Aorta (tissue), 5 donors: Measurements from ENCODE around the gene LRRC3B. TPM values are rescaled to one million over a fixed set of nuclear protein-coding genes. Genes with fewer than 3 reads are reported as not detected.
"Not testable (repeated sequence)": the region's sequence is repeated elsewhere in the genome, so short reads cannot be mapped to it uniquely, and the experiment has no call there.

Source experiments
- ATAC-seq: fragments of 200-7000 bp; cut with Tn5 transposase; one replicate; pipeline ENCODE4 v1.9.1; 2022; ENCODE audit warnings: moderate library complexity; ENCODE audit not compliant: low FRiP score
- DNase-seq, 2 donors: peaks; one replicate each; pipeline ENCODE4 v3.0.0-alpha.2; 2020
- H3K27ac ChIP-seq, 2 donors: one replicate each; pipeline ENCODE4 v1.5.1; 2013; ENCODE audit warnings: low read length in 2 of 2, mild to moderate bottlenecking in 2 of 2, moderate library complexity in 2 of 2, control low read depth in 1 of 2, inconsistent platforms in 1 of 2, low read depth in 1 of 2
- H3K27me3 ChIP-seq, 2 donors: one replicate each; pipeline ENCODE4 v1.6.1; 2013; ENCODE audit warnings: control low read depth in 1 of 2, low read length in 1 of 2, mild to moderate bottlenecking in 1 of 2, moderate library complexity in 1 of 2; ENCODE audit not compliant: insufficient read depth in 2 of 2, control insufficient read depth in 1 of 2
- H3K36me3 ChIP-seq, 2 donors: one replicate each; pipeline ENCODE4 v1.6.1; 2013; ENCODE audit warnings: control low read depth in 1 of 2, low read length in 1 of 2, mild to moderate bottlenecking in 1 of 2; ENCODE audit not compliant: insufficient read depth in 2 of 2, control insufficient read depth in 1 of 2
- H3K4me1 ChIP-seq, 2 donors: one replicate each; pipeline ENCODE4 v1.6.1; 2013; ENCODE audit warnings: low read length in 2 of 2, control low read depth in 1 of 2, mild to moderate bottlenecking in 1 of 2, moderate library complexity in 1 of 2; ENCODE audit not compliant: insufficient read depth in 2 of 2, control insufficient read depth in 1 of 2
- H3K4me3 ChIP-seq, 2 donors: one replicate each; pipeline ENCODE4 v1.5.1; 2013; ENCODE audit warnings: low read length in 2 of 2, control low read depth in 1 of 2, mild to moderate bottlenecking in 1 of 2
- H3K9me3 ChIP-seq: one replicate; pipeline ENCODE4 v1.6.1; 2013; ENCODE audit warnings: mild to moderate bottlenecking, low read length; ENCODE audit not compliant: control insufficient read depth
- WGBS, 2 donors: extraction: QIAGEN DNeasy Blood & Tissue Kit; methylation state at CpG; one replicate each; pipeline ENCODE4 v1.1.7; 2013; 5-methylcytosine and 5-hydroxymethylcytosine counted together
- intact Hi-C, 2 donors: fragments of 100-400 bp; cut with DNase I; formaldehyde crosslinking; loops; one replicate each; pipeline versions ENCODE4 v1.14.2 to v1.15.0; 2022
- polyA plus RNA-seq, 2 donors: library from polyadenylated mRNA; stranded (reverse); fragments of 200-250 nt; gene quantifications; one replicate each; pipeline ENCODE4 v1.2.3, GENCODE V29; 2013
- total RNA-seq, 2 donors: library from RNA; stranded (reverse); fragmentation: NEBNext Ultra II Directional; extraction: Animal tissue kit (Norgen Biotek cat#: 25700); gene quantifications; one replicate each; pipeline ENCODE4 v1.2.1, GENCODE V29; 2021
- donor health status: healthy with polysubstance abuse.
- donor health status: Bipolar disorder and iron deficiency.
- donor health status: DM: no; HTN: no; CAD: no.
- donor health status: DM: no; HTN: no; CAD: no.
- donor health status: DM: yes; HTN: yes; CAD: no.

LRRC3B gene
- total and polyA plus RNA-seq, 4 donors: 0.19 to 0.78 TPM; not detected in 2

DNA sequence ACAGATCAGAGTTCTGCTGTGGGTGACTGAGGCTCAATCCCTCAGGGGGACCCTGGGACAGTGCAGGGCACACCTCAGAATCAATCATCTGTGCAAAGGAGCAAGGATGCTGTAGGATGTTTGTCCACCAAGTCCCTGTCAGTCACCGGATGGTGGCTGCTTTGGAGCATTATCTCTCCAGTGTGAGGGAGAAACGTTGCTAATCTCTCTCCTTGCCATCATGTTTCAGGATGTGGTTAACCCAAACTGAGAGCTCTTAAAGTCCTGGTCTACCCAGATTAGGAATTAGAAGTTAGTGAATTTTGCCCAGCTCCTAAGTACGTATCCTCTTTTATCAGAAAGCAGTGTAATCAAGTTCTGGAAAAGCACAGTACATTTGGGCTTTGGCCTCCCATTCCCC, 26.2 kb upstream of the LRRC3B start:
- intact Hi-C loops: no loop called here
- DNase-seq (peak in 1 of 2 donors; percentile 44), ATAC-seq (no peak)
- Histone ChIP-seq H3K27ac (no peak overlapping the region), H3K36me3 (no peaks in the 10 kb centered on the region), H3K27me3 (no peaks in the 10 kb centered on the region), H3K4me3 (no peak overlapping the region), H3K4me1 (no peaks in the 10 kb centered on the region), H3K9me3 (peaks cover 5% of the 10 kb centered on the region)
- 71 to 77% methylated on average over 3 of the region's 3 CpGs for WGBS, 2 donors

DNA sequence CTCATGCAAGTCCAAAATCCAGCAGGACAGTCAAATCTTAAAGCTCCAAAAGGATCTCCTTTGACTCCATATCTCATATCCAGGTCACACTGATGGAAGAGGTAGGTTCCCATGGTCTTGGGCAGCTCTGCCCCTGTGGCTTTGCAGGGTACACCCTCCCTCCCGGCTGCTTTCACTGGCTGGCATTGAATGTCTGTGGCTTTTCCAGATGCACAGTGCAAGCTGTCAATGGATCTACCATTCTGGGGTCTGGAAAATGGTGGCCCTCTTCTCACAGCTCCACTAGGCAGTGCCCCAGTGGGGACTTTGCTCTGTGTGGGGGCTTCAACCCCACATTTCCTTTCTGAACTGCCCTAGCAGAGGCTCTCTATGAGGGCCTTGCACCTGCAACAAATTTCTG, 19.3 kb upstream of the LRRC3B start:
- H3K9me3 ChIP-seq, DNase-seq, H3K4me1 ChIP-seq, H3K36me3 ChIP-seq, intact Hi-C loops, H3K4me3 ChIP-seq, H3K27ac ChIP-seq, H3K27me3 ChIP-seq, ATAC-seq: not testable (repeated sequence)
- WGBS, 2 donors: 91 to 93% methylated on average over 1 of the region's 1 CpG

DNA sequence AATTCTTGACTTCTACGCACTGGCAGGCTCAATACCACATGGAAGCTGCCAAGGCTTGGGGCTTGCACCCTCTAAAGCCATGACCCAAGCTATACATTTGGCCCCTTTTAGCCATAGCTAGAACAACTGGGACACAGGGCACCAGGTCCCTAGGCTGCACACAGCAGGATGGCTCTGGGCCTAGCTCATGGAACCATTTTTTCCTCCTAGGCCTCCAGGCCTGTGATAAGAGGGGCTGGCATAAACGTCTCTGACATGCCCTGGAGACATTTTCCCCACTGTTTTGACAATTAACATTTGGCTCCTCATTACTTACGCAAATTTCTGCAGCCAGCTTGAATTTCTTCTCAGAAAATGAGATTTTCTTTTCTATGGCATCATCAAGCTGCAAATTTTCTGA, 18.8 kb upstream of the LRRC3B start:
- H3K36me3 ChIP-seq, H3K4me1 ChIP-seq, H3K4me3 ChIP-seq, ATAC-seq, H3K27ac ChIP-seq, intact Hi-C loops, H3K27me3 ChIP-seq, H3K9me3 ChIP-seq, DNase-seq: not testable (repeated sequence)
- WGBS, 2 donors: 48 to 49% methylated on average over 3 of the region's 3 CpGs

DNA sequence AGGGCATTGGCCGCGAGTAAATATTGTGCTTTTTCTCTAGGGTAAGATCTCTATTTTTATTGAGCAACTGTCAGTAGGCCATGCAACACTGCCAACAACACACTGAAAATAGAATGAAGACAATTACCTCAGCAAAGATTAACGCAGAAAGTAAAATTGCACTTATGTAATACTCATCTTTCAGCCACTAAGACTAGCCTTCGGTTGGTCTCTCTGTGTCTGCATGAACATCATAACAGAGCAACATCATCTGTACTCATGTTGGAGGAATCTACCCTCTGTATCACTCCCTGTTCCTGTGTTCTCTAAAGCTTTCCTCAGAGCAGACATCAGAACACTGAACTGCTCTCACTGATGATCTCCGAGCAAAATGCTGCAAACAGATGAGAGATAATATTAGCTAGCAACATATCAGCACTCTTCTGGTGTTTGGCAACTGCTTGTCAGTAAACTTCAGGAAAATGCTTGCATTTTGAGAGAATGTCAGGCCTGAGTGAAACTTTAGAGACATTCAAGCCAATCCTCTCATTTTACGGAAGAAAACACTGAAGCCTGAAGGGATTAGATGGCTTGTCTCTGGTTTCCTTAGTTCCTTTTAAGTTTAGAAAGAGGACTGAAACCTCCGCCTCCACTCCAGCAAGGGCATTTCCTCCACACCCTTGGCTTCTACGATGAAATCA, 8.4 kb upstream of the LRRC3B start:
- ATAC-seq: peak; percentile 41
- no peaks in the 10 kb centered on the region for H3K36me3 ChIP-seq
- H3K27me3 ChIP-seq: no peaks in the 10 kb centered on the region
- H3K9me3 ChIP-seq: no peaks in the 10 kb centered on the region
- H3K4me3 ChIP-seq: no peak overlapping the region
- intact Hi-C loops: no loop called here
- H3K27ac ChIP-seq: no peak overlapping the region
- no peaks in the 10 kb centered on the region for H3K4me1 ChIP-seq
- WGBS, 2 donors: 61 to 66% methylated on average over 8 of the region's 8 CpGs
- DNase-seq: no peak

DNA sequence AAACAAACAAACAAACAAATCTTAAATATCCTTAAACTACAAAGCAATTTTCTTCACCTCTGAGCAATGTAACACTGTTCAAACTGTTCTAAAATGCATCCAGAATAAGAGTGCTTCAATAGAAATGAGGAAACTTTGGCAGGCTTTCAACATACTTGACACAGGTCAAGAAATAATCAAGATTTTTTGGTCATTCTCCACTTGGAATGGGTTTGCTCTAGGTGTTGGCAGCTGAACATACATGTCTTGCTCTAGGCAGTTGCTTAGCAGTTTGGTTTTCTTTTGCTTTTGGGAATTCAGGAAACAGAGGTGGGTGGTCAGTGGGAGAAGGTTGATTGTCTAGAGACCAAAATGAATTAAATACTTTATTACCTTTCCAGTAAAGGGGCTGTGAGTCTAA, 1.4 kb upstream of the LRRC3B start:
- no peaks in the 10 kb centered on the region for H3K9me3 ChIP-seq
- ATAC-seq (no peak), DNase-seq (no peak)
- intact Hi-C loops: no loop called here
- no peak overlapping the region for H3K4me3 ChIP-seq
- H3K27ac ChIP-seq: no peak overlapping the region
- no peaks in the 10 kb centered on the region for H3K27me3 ChIP-seq
- H3K36me3 ChIP-seq: no peaks in the 10 kb centered on the region
- H3K4me1 ChIP-seq: no peaks in the 10 kb centered on the region

DNA sequence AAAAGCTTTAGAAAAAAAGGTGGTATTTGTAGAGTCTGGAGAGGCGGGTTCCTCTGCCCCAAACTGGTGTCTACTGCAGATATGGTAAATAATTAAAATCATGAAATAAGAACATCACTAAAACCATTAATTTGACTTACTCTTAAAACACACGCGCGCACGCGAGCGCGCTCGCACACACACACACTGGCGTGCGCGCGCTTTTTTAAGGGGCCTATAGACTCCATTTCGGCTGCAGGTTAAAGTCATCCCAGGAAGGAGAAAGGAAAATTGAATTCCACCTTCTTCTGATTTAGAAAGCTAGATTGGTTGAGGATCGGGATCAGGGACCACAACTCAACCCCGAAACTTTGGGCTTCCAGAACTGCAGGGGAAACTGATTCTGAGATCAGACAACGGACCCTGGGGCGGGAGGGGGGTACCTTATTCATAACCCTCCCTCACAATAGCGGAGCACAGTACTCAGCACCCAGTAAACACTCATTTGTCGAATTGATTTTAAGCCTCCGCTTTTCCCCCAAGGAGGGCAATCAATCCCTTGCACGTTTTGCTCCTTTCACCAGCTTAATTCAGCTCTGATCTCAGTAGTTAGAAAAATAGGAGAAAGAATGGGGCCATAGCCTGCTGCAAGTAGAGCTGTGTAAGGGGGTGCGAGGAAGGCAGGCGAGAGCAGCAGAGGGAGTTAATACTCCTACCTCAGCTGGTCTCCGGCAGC, 509 bp upstream of the LRRC3B start:
- Histone ChIP-seq H3K36me3 (no peaks in the 10 kb centered on the region), H3K27me3 (no peaks in the 10 kb centered on the region), H3K9me3 (no peaks in the 10 kb centered on the region), H3K4me3 (peak overlapping the region in 1 of 2 donors; percentile 29), H3K27ac (no peak overlapping the region), H3K4me1 (no peaks in the 10 kb centered on the region)
- ATAC-seq (no peak), DNase-seq (no peak)
- intact Hi-C loops: no loop called here
- 1 to 4% methylated on average over 25 of the region's 25 CpGs for WGBS, 2 donors

DNA sequence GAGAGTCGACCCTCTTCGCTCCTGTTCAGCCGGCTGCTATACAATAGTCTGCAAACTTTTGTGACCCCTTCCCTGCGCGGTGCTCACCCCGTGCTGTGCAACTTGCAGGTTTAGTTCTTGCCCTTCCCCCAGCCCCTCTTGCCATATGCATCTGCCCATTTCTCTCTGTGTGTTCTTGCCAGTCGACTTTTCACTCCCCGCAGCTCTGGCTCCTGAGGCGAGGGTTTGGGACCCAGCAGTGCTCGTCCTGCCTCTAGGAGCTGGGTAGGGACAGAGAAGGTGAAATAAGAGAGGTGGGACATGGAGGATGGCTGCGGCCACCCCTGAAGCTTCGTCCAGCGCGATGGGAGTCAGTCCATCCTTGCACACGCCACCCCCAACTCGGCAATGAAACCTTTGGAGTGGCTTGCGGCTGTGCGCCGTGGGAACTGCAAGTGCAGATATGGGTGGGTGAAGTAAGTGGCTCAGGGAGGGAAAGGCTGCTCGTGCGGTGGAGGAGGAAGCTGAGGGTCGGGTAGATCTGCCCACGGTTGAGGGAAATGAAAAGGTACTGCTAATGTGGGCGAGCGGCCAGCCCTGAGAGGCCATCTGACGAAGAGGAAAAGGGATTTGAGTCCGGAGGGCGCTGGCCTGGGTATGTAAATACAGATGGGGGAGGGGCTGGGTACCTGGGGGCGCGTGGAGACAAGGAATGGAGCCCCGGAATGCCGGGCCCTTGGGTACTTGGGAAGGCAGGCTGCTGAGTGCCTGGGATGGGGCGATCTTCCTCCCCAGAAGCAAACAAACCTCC, 1.0 kb downstream of the LRRC3B start:
- no peaks in the 10 kb centered on the region for H3K36me3 ChIP-seq
- ATAC-seq (no peak), DNase-seq (no peak)
- no peaks in the 10 kb centered on the region for H3K9me3 ChIP-seq
- no peaks in the 10 kb centered on the region for H3K4me1 ChIP-seq
- H3K27me3 ChIP-seq: no peaks in the 10 kb centered on the region
- intact Hi-C loops: no loop called here
- 0 to 1% methylated on average over 33 of the region's 33 CpGs for WGBS, 2 donors
- no peak overlapping the region for H3K4me3 ChIP-seq
- no peak overlapping the region for H3K27ac ChIP-seq

DNA sequence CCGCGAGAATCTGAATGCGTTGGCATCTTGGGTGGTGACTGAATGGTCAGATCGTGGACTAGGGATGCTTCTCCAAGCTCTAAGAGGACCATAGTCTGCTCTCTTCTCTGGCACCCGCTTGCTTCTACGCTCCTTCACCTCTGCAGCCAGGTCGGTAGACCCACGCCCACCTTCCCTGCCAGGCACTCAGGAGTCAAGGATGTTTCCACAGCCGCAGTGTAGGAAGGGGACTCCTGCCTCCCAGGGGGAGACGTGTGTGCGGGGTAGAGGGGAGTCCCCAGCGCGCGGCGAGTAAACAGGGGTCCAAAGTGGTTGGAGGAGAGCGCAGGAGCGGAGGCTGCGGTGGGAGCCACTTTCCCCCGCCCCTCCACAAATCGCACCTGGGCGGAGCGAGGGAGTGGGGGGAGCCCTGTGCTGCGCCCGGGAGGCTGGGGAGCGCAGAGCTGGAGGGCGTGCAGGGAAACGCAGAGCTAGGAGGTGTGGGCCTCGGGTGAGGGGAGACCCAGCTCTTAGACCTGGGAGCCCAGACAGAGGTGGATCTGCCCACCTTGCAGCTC, 1.7 kb downstream of the LRRC3B start:
- Histone ChIP-seq H3K27ac (no peak overlapping the region), H3K4me3 (no peak overlapping the region), H3K4me1 (no peaks in the 10 kb centered on the region), H3K27me3 (no peaks in the 10 kb centered on the region), H3K9me3 (no peaks in the 10 kb centered on the region), H3K36me3 (no peaks in the 10 kb centered on the region)
- WGBS, 2 donors: 14% methylated on average over 25 to 28 of the region's 28 CpGs
- ATAC-seq: no peak
- no peak for DNase-seq
- intact Hi-C loops: no loop called here
